Measurements from ENCODE around the gene COL4A3.
"Not testable (repeated sequence)": the region's sequence is repeated elsewhere in the genome, so short reads cannot be mapped to it uniquely, and the experiment has no call there.

COL4A3 gene

GRCh38 chr2:227154986-227155774, 9.2 kb upstream of the COL4A3 start:
- no peak for DNase-seq (ENCODE audit: extremely low read depth in 1 of 2, low read depth in 1 of 2)

DNA sequence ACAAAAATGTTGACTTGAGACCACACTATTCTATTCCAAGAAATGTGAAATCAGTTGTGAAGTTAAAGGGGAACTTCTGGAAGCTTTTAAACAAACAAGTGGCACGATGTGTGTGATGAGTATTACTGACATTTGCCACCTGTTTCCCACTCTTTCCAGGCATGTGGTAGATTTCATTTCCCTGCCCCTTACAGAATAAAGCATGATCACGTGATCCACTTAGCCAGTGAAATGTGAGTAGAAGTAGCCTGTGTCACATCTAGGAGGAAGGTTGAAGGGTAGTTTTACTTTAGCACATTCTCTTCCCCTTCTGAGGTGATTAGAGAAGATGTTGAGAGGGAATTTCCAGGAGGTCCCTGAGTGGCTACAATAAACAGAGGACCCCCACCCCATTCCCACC, 4.3 kb upstream of the COL4A3 start:
- no peak for DNase-seq (ENCODE audit: extremely low read depth in 1 of 2, low read depth in 1 of 2)

GRCh38 chr2:227161947-227162346, 2.5 kb upstream of the COL4A3 start:
- DNase-seq (ENCODE audit: extremely low read depth in 1 of 2, low read depth in 1 of 2) = no peak

DNA sequence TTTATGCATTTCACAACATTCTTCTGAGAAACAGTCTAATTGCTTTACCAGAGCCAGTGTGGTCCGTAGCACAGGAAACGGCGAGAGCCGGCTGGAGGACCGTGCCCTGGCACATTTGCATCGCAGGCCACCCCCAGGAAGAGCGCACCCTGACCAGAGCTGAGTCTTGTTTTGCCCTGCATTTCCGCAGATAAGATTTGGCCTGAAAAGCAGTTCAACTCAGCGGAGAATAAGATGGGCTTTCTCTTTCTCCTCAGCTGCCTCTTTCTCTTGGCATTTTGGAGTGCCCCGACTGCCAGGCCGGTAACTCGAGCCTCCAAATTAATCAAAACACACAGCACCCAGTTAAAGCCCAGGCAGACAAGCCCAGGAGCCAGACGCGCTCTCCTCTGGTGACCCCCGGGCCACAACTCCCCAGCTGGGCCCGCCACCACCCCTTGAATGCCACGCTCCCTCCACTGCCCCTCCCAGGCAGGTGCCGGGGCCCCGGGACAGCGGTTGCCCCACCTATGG, 883 bp upstream of the COL4A3 start:
- no peak for DNase-seq (ENCODE audit: extremely low read depth in 1 of 2, low read depth in 1 of 2)

GRCh38 chr2:227164763-227165291, 403 bp downstream of the COL4A3 start:
- DNase-seq (ENCODE audit: extremely low read depth in 1 of 2, low read depth in 1 of 2) = peak in 1 of 2 donors; percentile 13

GRCh38 chr2:227171779-227172178, 7.4 kb downstream of the COL4A3 start:
- not testable (repeated sequence) for DNase-seq (ENCODE audit: extremely low read depth in 1 of 2, low read depth in 1 of 2)

GRCh38 chr2:227177592-227178336, 13.3 kb downstream of the COL4A3 start:
- DNase-seq (ENCODE audit: extremely low read depth in 1 of 2, low read depth in 1 of 2) = no peak

DNA sequence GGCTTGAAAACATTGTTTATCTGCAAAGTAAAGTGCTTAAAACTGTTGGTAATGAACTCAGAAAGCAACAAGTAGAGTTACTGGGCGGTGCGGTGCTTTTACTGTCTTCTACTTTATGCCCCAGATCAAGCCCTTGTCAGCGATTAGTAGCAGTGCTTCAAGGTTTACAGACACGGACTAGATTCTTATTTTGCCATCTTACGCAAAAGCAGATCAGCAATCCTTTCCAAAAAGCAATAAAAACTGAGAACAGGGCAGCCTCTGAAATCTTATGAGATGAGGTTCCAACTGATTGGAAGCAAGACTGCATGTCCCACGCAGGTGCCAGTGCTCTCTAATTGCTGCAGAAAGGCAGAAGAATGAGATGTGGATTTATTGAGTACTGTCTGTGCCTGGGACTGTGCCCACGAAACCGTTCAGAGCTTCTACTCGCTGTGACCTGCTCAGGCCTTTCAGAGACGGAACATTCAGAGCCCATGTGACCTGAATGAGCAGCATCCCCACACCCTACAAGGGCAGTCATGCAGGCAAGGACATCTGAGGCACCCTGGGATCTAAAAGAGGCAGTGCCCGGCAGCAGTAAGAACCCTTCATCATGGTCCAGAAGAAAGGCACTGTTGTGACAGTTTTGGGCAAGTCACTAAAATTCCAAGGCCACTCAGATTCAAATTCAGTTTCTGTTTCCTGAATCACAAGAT, 15.7 kb downstream of the COL4A3 start:
- DNase-seq (ENCODE audit: extremely low read depth in 1 of 2, low read depth in 1 of 2) = no peak

GRCh38 chr2:227180770-227181169, 16.3 kb downstream of the COL4A3 start:
- DNase-seq (ENCODE audit: extremely low read depth in 1 of 2, low read depth in 1 of 2) = no peak

DNA sequence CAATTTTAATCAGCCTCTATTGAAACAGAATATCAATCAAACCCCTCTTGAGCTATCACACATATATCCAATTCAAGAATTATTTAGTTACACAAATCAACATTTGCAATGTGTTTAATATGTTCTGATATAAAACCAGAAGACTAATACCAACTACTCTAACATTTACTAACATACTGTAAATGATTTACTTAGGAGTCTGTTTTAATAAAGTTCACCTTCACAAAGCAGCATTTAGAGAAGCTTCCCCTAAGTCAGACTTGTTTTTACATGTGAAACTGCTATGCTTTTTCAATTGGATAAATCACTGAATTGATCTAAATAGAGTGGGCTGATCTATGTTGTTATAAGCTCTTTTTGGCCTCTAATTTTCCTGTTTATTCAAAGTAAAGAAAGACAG, 18.3 kb downstream of the COL4A3 start:
- no peak for DNase-seq (ENCODE audit: extremely low read depth in 1 of 2, low read depth in 1 of 2)

- no peak for DNase-seq (ENCODE audit: extremely low read depth in 1 of 2, low read depth in 1 of 2)
These were observed 19.4 kb downstream of the COL4A3 start for GRCh38 chr2:227183657-227184367.

GRCh38 chr2:227185615-227186232, 21.3 kb downstream of the COL4A3 start:
- no peak for DNase-seq (ENCODE audit: extremely low read depth in 1 of 2, low read depth in 1 of 2)

DNA sequence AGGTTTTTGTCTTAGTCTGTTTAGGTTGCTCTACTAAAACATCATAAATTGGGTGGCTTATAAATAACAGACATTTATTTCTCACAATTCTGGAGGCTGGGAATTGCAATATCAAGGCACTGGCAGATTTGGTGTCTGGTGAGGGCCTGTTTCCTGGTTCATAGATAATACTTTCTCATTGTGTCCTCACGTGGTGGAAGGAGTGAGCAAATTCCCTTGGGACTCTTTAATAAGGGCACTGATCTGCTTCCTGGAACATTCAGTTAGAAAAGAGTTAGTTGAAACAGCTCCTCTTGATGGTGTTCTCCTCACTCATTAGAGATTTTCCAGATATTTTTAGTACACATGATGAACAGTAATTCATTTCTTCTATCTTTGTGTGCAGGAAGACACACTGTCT, 22.3 kb downstream of the COL4A3 start:
- no peak for DNase-seq (ENCODE audit: extremely low read depth in 1 of 2, low read depth in 1 of 2)

GRCh38 chr2:227188292-227188691, 23.9 kb downstream of the COL4A3 start:
- DNase-seq (ENCODE audit: extremely low read depth in 1 of 2, low read depth in 1 of 2) = no peak

GRCh38 chr2:227191367-227191766, 26.9 kb downstream of the COL4A3 start:
- no peak for DNase-seq (ENCODE audit: extremely low read depth in 1 of 2, low read depth in 1 of 2)

DNA sequence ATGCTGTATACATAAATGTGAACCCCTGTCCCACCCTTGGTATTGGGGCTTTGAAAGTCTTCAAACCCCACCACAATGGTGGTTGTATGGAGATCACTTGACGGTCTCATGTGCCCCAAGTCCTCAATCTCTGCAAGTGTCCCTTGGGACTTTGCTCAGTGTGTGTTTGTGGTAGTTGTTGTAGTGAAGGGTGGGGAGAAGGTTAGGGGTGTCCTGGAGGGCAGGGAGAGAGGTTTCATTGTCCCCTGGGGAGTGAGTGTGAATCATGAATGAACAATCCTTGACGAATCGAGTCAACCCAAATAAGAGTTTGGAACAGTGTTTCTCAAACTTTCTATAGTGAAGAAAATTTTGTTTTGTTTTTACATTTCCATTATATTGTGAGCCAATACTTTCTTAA, 28.1 kb downstream of the COL4A3 start:
- DNase-seq (ENCODE audit: extremely low read depth in 1 of 2, low read depth in 1 of 2) = no peak

GRCh38 chr2:227194219-227194618, 29.8 kb downstream of the COL4A3 start:
- DNase-seq (ENCODE audit: extremely low read depth in 1 of 2, low read depth in 1 of 2) = no peak

DNA sequence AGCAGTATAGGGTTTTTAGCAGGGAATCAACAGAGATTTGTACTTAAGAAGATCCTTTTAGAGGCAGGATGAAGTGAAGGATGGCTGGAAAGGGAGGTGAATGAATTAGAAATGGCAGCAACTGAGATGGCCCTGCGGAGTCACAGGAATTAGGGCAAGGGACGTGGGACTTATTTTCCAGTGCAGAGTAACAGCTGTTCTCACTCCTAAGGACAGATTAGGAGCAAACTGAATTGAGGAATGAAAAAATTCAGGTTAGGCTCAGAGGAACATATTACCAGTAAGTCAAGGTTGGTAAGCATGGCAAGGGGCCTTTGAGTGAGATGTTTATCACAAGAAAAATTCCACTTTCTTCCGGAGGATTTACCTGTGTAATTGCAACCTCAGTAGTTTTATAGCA, 34.4 kb downstream of the COL4A3 start:
- no peak for DNase-seq (ENCODE audit: extremely low read depth in 1 of 2, low read depth in 1 of 2)

- no peak for DNase-seq (ENCODE audit: extremely low read depth in 1 of 2, low read depth in 1 of 2)
These were observed 37.3 kb downstream of the COL4A3 start for GRCh38 chr2:227201771-227202170.

DNA sequence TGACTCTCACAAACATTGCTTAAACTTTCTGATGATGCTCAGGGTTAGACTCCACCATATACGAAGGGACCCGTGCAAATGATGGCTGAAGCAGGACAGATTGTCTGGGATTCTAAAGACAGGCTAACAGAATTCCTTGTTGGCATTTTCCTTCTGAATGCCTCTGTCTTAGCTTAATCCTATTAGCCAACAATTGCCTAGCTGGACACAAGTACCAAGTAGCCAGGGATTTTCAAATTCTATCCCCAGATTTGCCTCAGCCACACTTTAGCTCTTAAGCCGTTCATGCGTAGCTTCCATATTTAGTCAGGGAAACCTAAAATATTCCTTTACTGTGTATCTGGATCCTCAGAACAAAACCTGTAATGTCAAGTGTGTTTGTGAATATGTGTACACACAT, 40.0 kb downstream of the COL4A3 start:
- no peak for DNase-seq (ENCODE audit: extremely low read depth in 1 of 2, low read depth in 1 of 2)

Measured in stimulated activated CD8-positive, alpha-beta memory T cell treated with anti-CD3 and anti-CD28 coated beads, Interleukin-7, amount 100 ng/mL, for 48 hours (primary cell).